ENCODE measurements around the gene A1CF. TPM values are rescaled to one million over a fixed set of nuclear protein-coding genes. Genes with fewer than 3 reads are reported as not detected.

The A1CF gene
- polyA plus RNA-seq, 1 donor (not counting 4 experiments of a cell fraction or from before 2014, with no cell fraction given), result not detected

GRCh38 chr10:50855461-50855860, 30.0 kb downstream of the A1CF start:
- Histone ChIP-seq H3K4me1 (ENCODE audit: control insufficient read depth, extremely low read depth, insufficient read depth, low read length) (peaks cover 4% of the 10 kb centered on the region), H3K79me2 (ENCODE audit: control insufficient read depth, insufficient read depth, low read length) (no peaks in the 10 kb centered on the region), H3K9me3 (ENCODE audit: control insufficient read depth, low read depth, low read length) (no peaks in the 10 kb centered on the region), H3K9ac (ENCODE audit: control insufficient read depth, extremely low read depth, insufficient read depth, low read length) (no peak overlapping the region), H4K20me1 (ENCODE audit: control insufficient read depth, extremely low read depth, insufficient read depth, low read length) (no peaks in the 10 kb centered on the region), H3K4me3 (ENCODE audit: control insufficient read depth in 2 of 3, extremely low read depth in 1 of 3, insufficient read depth in 2 of 3, low read depth in 1 of 3, low read length in 3 of 3) (no peak overlapping the region), H3K36me3 (ENCODE audit: control insufficient read depth in 2 of 2, extremely low read depth in 1 of 2, insufficient read depth in 2 of 2, low read length in 2 of 2) (no peaks in the 10 kb centered on the region), H3K9me1 (ENCODE audit: control insufficient read depth, extremely low read depth, insufficient read depth, low read length) (no peaks in the 10 kb centered on the region), H2AFZ (ENCODE audit: control insufficient read depth, low read length) (no peak overlapping the region), H3K27ac (ENCODE audit: control insufficient read depth, insufficient read depth, low read length) (no peak overlapping the region), H3K4me2 (ENCODE audit: control insufficient read depth, extremely low read depth, insufficient read depth, low read depth, low read length) (no peak overlapping the region), H3K27me3 (ENCODE audit: control insufficient read depth, extremely low read depth, insufficient read depth, low read length) (no peaks in the 10 kb centered on the region)
- no peak for DNase-seq (ENCODE audit: low read depth, low spot score)
- no peak for TF ChIP-seq CTCF (optimal IDR thresholded peaks at IDR 0.05 in 1 of 3, IDR thresholded peaks at IDR 0.05 in 1 of 3, conservative IDR thresholded peaks at IDR 0.05 in 1 of 3; ENCODE audit: extremely low read depth in 1 of 3, insufficient read depth in 2 of 3, low read length in 3 of 3)
- TF ChIP-seq EZH2 (IDR thresholded peaks at IDR 0.05; ENCODE audit: low read length), result no peak
- dilution Hi-C loops (cut with MboI; ENCODE audit: extremely low pct_ligation_motif_present, low sequenced_read_pairs), result no loop called here
- no peak for FAIRE-seq

GRCh38 chr10:50855015-50855414, 30.4 kb downstream of the A1CF start:
- H3K27ac ChIP-seq (ENCODE audit: control insufficient read depth, insufficient read depth, low read length), result no peak overlapping the region
- no peak overlapping the region for H2AFZ ChIP-seq (ENCODE audit: control insufficient read depth, low read length)
- no peak overlapping the region for H3K9ac ChIP-seq (ENCODE audit: control insufficient read depth, extremely low read depth, insufficient read depth, low read length)
- H4K20me1 ChIP-seq (ENCODE audit: control insufficient read depth, extremely low read depth, insufficient read depth, low read length), result no peaks in the 10 kb centered on the region
- no peak for FAIRE-seq
- no peak for TF ChIP-seq CTCF (optimal IDR thresholded peaks at IDR 0.05 in 1 of 3, IDR thresholded peaks at IDR 0.05 in 1 of 3, conservative IDR thresholded peaks at IDR 0.05 in 1 of 3; ENCODE audit: extremely low read depth in 1 of 3, insufficient read depth in 2 of 3, low read length in 3 of 3)
- TF ChIP-seq EZH2 (IDR thresholded peaks at IDR 0.05; ENCODE audit: low read length), result no peak
- H3K4me2 ChIP-seq (ENCODE audit: control insufficient read depth, extremely low read depth, insufficient read depth, low read depth, low read length), result no peak overlapping the region
- dilution Hi-C loops (cut with MboI; ENCODE audit: extremely low pct_ligation_motif_present, low sequenced_read_pairs), result no loop called here
- H3K27me3 ChIP-seq (ENCODE audit: control insufficient read depth, extremely low read depth, insufficient read depth, low read length), result no peaks in the 10 kb centered on the region
- no peaks in the 10 kb centered on the region for H3K36me3 ChIP-seq (ENCODE audit: control insufficient read depth in 2 of 2, extremely low read depth in 1 of 2, insufficient read depth in 2 of 2, low read length in 2 of 2)
- H3K9me1 ChIP-seq (ENCODE audit: control insufficient read depth, extremely low read depth, insufficient read depth, low read length), result no peaks in the 10 kb centered on the region
- no peak for DNase-seq (ENCODE audit: low read depth, low spot score)
- no peaks in the 10 kb centered on the region for H3K79me2 ChIP-seq (ENCODE audit: control insufficient read depth, insufficient read depth, low read length)
- no peak overlapping the region for H3K4me3 ChIP-seq (ENCODE audit: control insufficient read depth in 2 of 3, extremely low read depth in 1 of 3, insufficient read depth in 2 of 3, low read depth in 1 of 3, low read length in 3 of 3)
- peaks cover 8% of the 10 kb centered on the region for H3K4me1 ChIP-seq (ENCODE audit: control insufficient read depth, extremely low read depth, insufficient read depth, low read length)
- H3K9me3 ChIP-seq (ENCODE audit: control insufficient read depth, low read depth, low read length), result no peaks in the 10 kb centered on the region
